IMR-90 (cell line): ENCODE data around the gene PIWIL4. TPM values are rescaled to one million over a fixed set of nuclear protein-coding genes. Genes with fewer than 3 reads are reported as not detected.
"Not testable (repeated sequence)": the region's sequence is repeated elsewhere in the genome, so short reads cannot be mapped to it uniquely, and the experiment has no call there.

Experiments used
- ATAC-seq: fragments of 200-7000 bp; cut with Tn5 transposase; 2 replicates; pipeline ENCODE4 v1.9.1; 2020; ENCODE audit warnings: low read depth, mild to moderate bottlenecking, moderate library complexity
- BruUV-seq: library from RNA; stranded (reverse); fragments of 400-500 nt; replicated peaks from 2 replicates; lab custom pipeline; 2021; lab: Mats Ljungman, UMichigan
- CTCF ChIA-PET: fragments of 300-600 bp; formaldehyde crosslinking; extraction: SDS; loops from one replicate; lab custom pipeline; 2021; ENCODE audit warnings: antibody characterized with exemption; lab: Yijun Ruan, JAX
- POLR2A ChIA-PET: fragments of 300-600 bp; sonication (Branson Sonifier 250); formaldehyde crosslinking; loops from one replicate; lab custom pipeline; 2022; ENCODE audit warnings: antibody characterized with exemption; ENCODE audit not compliant: unreplicated experiment; lab: Charles Lee
- DNase-seq: peaks from one replicate; pipeline ENCODE4 v3.0.0; 2013
- H2AFZ ChIP-seq: replicated peaks from 2 replicates; pipeline ENCODE3; 2013; ENCODE audit warnings: low read length, mild to moderate bottlenecking; ENCODE audit not compliant: poor library complexity
- H2AK5ac ChIP-seq: 2 replicates; pipeline ENCODE4 v1.6.1; 2013; ENCODE audit warnings: low read depth, low read length, inconsistent platforms
- H2AK9ac ChIP-seq: replicated peaks from 2 replicates; pipeline ENCODE3; 2013; ENCODE audit warnings: mild to moderate bottlenecking, low read depth, low read length, moderate library complexity; ENCODE audit not compliant: poor library complexity
- H2BK120ac ChIP-seq: 2 replicates; pipeline ENCODE4 v1.6.1; 2013; ENCODE audit warnings: low read depth, low read length, inconsistent platforms
- H2BK15ac ChIP-seq: 3 replicates; pipeline ENCODE4 v1.6.1; 2013; ENCODE audit warnings: low read depth, low read length, inconsistent platforms
- H2BK20ac ChIP-seq: 2 replicates; pipeline ENCODE4 v1.6.1; 2013; ENCODE audit warnings: low read depth, mild to moderate bottlenecking, inconsistent platforms, low read length, moderate library complexity
- H2BK5ac ChIP-seq: 2 replicates; pipeline ENCODE4 v1.6.1; 2013; ENCODE audit warnings: mild to moderate bottlenecking, low read depth, low read length, inconsistent platforms; ENCODE audit not compliant: poor library complexity, severe bottlenecking
- H3K14ac ChIP-seq: replicated peaks from 2 replicates; pipeline ENCODE4 v1.6.1; 2013; ENCODE audit warnings: low read depth, low read length, inconsistent platforms
- H3K18ac ChIP-seq: 2 replicates; pipeline ENCODE4 v1.6.1; 2013; ENCODE audit warnings: low read depth, low read length, control low read depth
- H3K23ac ChIP-seq: 2 replicates; pipeline ENCODE4 v1.6.1; 2013; ENCODE audit warnings: low read depth, low read length, inconsistent platforms
- H3K27ac ChIP-seq: 2 replicates; pipeline ENCODE4 v1.5.1; 2013; ENCODE audit warnings: mild to moderate bottlenecking, control low read depth, low read length; ENCODE audit not compliant: insufficient read depth
- H3K27me3 ChIP-seq: 2 replicates; pipeline ENCODE4 v1.6.1; 2013; ENCODE audit warnings: low read length; ENCODE audit not compliant: control insufficient read depth, insufficient read depth
- H3K36me3 ChIP-seq: 2 replicates; pipeline ENCODE4 v1.6.1; 2013; ENCODE audit warnings: low read length, mixed read lengths; ENCODE audit not compliant: control insufficient read depth, insufficient read depth
- H3K4ac ChIP-seq: 2 replicates; pipeline ENCODE4 v1.6.1; 2013; ENCODE audit warnings: low read depth, low read length, inconsistent platforms
- H3K4me1 ChIP-seq: 2 replicates; pipeline ENCODE4 v1.6.1; 2013; ENCODE audit warnings: low read length, mixed read lengths; ENCODE audit not compliant: control insufficient read depth, insufficient read depth
- H3K4me2 ChIP-seq: 2 replicates; pipeline ENCODE4 v1.6.1; 2013; ENCODE audit warnings: low read depth, mild to moderate bottlenecking, control low read depth, low read length, moderate library complexity
- H3K4me3 ChIP-seq: 2 replicates; pipeline ENCODE4 v1.5.1; 2013; ENCODE audit warnings: low read depth, mild to moderate bottlenecking, control low read depth, low read length, moderate library complexity; ENCODE audit not compliant: insufficient read depth
- H3K56ac ChIP-seq: 2 replicates; pipeline ENCODE4 v1.6.1; 2013; ENCODE audit warnings: low read length, inconsistent platforms; ENCODE audit not compliant: insufficient read depth; ENCODE audit errors: extremely low read depth
- H3K79me1 ChIP-seq, 2 experiments: 2 replicates each; pipeline ENCODE4 v1.6.1; 2013; ENCODE audit warnings: low read length in 2 of 2, inconsistent platforms in 1 of 2, low read depth in 1 of 2
- H3K9ac ChIP-seq: 2 replicates; pipeline ENCODE4 v1.6.1; 2013; ENCODE audit warnings: low read depth, low read length, control low read depth
- H3K9me1 ChIP-seq: 2 replicates; pipeline ENCODE4 v1.6.1; 2013; ENCODE audit warnings: low read length, inconsistent platforms; ENCODE audit not compliant: insufficient read depth
- H3K9me3 ChIP-seq: 2 replicates; pipeline ENCODE4 v1.6.1; 2013; ENCODE audit warnings: low read length; ENCODE audit not compliant: control insufficient read depth, insufficient read depth
- H4K20me1 ChIP-seq: 2 replicates; pipeline ENCODE4 v1.6.1; 2013; ENCODE audit warnings: low read length, inconsistent platforms; ENCODE audit not compliant: insufficient read depth
- H4K5ac ChIP-seq: 2 replicates; pipeline ENCODE4 v1.6.1; 2013; ENCODE audit warnings: mild to moderate bottlenecking, low read depth, low read length, control low read depth
- H4K8ac ChIP-seq, 2 experiments: 2 replicates each; pipeline ENCODE4 v1.6.1; 2013; ENCODE audit warnings: low read depth in 2 of 2, low read length in 2 of 2, control low read depth in 1 of 2, inconsistent platforms in 1 of 2
- H4K91ac ChIP-seq: 2 replicates; pipeline ENCODE4 v1.6.1; 2013; ENCODE audit warnings: low read depth, low read length, inconsistent platforms; ENCODE audit not compliant: insufficient read depth
- WGBS, 2 experiments: methylation state at CpG; one replicate each; pipeline versions ENCODE4 v1.1.5 to v1.1.7; 2013; ENCODE audit warnings: missing lambda C conversion rate in 2 of 2; ENCODE audit not compliant: insufficient read length in 1 of 2; ENCODE audit errors: extremely low coverage in 2 of 2; 5-methylcytosine and 5-hydroxymethylcytosine counted together
- dilution Hi-C: fragments of 300-500 bp; cut with HindIII; formaldehyde crosslinking; loops from one replicate; pipeline ENCODE4 v1.14.3; 2018; ENCODE audit warnings: low sequenced_read_pairs; ENCODE audit not compliant: unreplicated experiment
- in situ Hi-C: fragments of 300-500 bp; cut with MboI; formaldehyde crosslinking; loops from 3 replicates; pipeline ENCODE4 v1.14.3; 2019; ENCODE audit warnings: low sequenced_read_pairs, inconsistent platforms, mixed read lengths
- intact Hi-C: fragments of 100-400 bp; cut with micrococcal nuclease; formaldehyde crosslinking; loops from 2 replicates; pipeline ENCODE4 v1.10.0; 2022
- polyA plus RNA-seq, 3 experiments: library from polyadenylated mRNA; depleted of rRNA; stranded (reverse); fragments of >200 nt; gene quantifications; 2 replicates each; pipeline ENCODE4 v1.2.3, GENCODE V29; 2012; ENCODE audit warnings: low replicate concordance in 1 of 3
- total RNA-seq: library from RNA; depleted of rRNA; stranded (reverse); fragments of >200 nt; gene quantifications from 2 replicates; pipeline ENCODE4 v1.2.3, GENCODE V29; 2012

The PIWIL4 gene
- total and polyA plus RNA-seq, 2 of the 4 experiments (the other 2 are of a cell fraction): 0.72 to 1.3 TPM

- POLR2A ChIA-PET: not testable (repeated sequence)
Observed at GRCh38 chr11:94627003-94627560, 59.9 kb downstream of the PIWIL4 start.

More at GRCh38 chr11:94627003-94627560, 59.9 kb downstream of the PIWIL4 start:
- H3K56ac ChIP-seq, H3K27ac ChIP-seq, H3K4me2 ChIP-seq, H3K79me1 ChIP-seq, H3K9me3 ChIP-seq, H2BK5ac ChIP-seq, H4K91ac ChIP-seq, H2AK5ac ChIP-seq, H3K23ac ChIP-seq, BruUV-seq, H2BK120ac ChIP-seq, H2BK20ac ChIP-seq, in situ Hi-C loops, CTCF ChIA-PET, ATAC-seq, H3K18ac ChIP-seq, H2AFZ ChIP-seq, H3K36me3 ChIP-seq, H4K5ac ChIP-seq, H4K8ac ChIP-seq, H3K14ac ChIP-seq, dilution Hi-C loops, H3K4ac ChIP-seq, H2BK15ac ChIP-seq, H2AK9ac ChIP-seq, H3K9ac ChIP-seq, H3K9me1 ChIP-seq, DNase-seq, H3K4me3 ChIP-seq, H3K4me1 ChIP-seq, H3K27me3 ChIP-seq, H4K20me1 ChIP-seq: not testable (repeated sequence)
- WGBS, 2 experiments: no CpG with 5 or more reads among the region's 3 CpGs
- intact Hi-C loops: loop anchor here (10.0 kb wide), 1 partner anchor 1138 kb away; no protein-coding TSS in a partner anchor
